Measurements from ENCODE around the gene CACNA1G.

Gene CACNA1G

GRCh38 chr17:50635982-50636803, 75.7 kb downstream of the CACNA1G start:
- no peak for DNase-seq

- no peak for DNase-seq
Measured at GRCh38 chr17:50636804-50637195, 76.3 kb downstream of the CACNA1G start.

GRCh38 chr17:50637829-50638605, 77.5 kb downstream of the CACNA1G start:
- DNase-seq, result no peak

GRCh38 chr17:50638606-50638965, 78.1 kb downstream of the CACNA1G start:
- DNase-seq, result no peak

- DNase-seq, result peak; percentile 44
Measured at GRCh38 chr17:50638966-50639713, 78.6 kb downstream of the CACNA1G start.

- DNase-seq, result no peak
Measured at GRCh38 chr17:50640686-50641351, 80.3 kb downstream of the CACNA1G start.

GRCh38 chr17:50641357-50641756, 80.8 kb downstream of the CACNA1G start:
- no peak for DNase-seq

- no peak for DNase-seq
Measured at GRCh38 chr17:50642071-50642721, 81.7 kb downstream of the CACNA1G start.

- no peak for DNase-seq
Measured at GRCh38 chr17:50642722-50643656, 82.5 kb downstream of the CACNA1G start.

GRCh38 chr17:50645748-50646682, 85.5 kb downstream of the CACNA1G start:
- no peak for DNase-seq

- no peak for DNase-seq
Measured at GRCh38 chr17:50647187-50647586, 86.7 kb downstream of the CACNA1G start.

GRCh38 chr17:50649042-50649908, 88.8 kb downstream of the CACNA1G start:
- no peak for DNase-seq

GRCh38 chr17:50651661-50652060, 91.1 kb downstream of the CACNA1G start:
- DNase-seq, result no peak

- no peak for DNase-seq
Measured at GRCh38 chr17:50653738-50654137, 93.2 kb downstream of the CACNA1G start.

- no peak for DNase-seq
Measured at GRCh38 chr17:50656509-50656908, 96.0 kb downstream of the CACNA1G start.

GRCh38 chr17:50657054-50657453, 96.5 kb downstream of the CACNA1G start:
- DNase-seq, result no peak

GRCh38 chr17:50657627-50658026, 97.1 kb downstream of the CACNA1G start:
- DNase-seq, result no peak

- DNase-seq, result no peak
Measured at GRCh38 chr17:50658616-50659015, 98.1 kb downstream of the CACNA1G start.

- DNase-seq, result no peak
Measured at GRCh38 chr17:50659179-50659578, 98.7 kb downstream of the CACNA1G start.

Data from DMS 273 treated with DMSO at 0.1 percent for 48 hours (cell line).